Tibial nerve (tissue), 4 donors: ENCODE data around the gene LRFN3.

Experiments used
- EP300 ChIP-seq, 2 donors: sonication (generic); formaldehyde crosslinking; IDR thresholded peaks; one replicate each; pipeline ENCODE4 v1.6.1; 2017; ENCODE audit warnings: antibody characterized with exemption in 2 of 2, mild to moderate bottlenecking in 1 of 2
- POLR2A ChIP-seq, 2 donors: fragments of 450-650 bp; IDR thresholded peaks; one replicate each; pipeline ENCODE4 v1.6.1; 2017; ENCODE audit warnings: antibody characterized with exemption in 2 of 2, mild to moderate bottlenecking in 2 of 2, moderate library complexity in 2 of 2
- TF ChIP-seq, protein P1 (sequence below), 5 experiments: fragments of 200-600 bp in 3 of 5; fragments of 450-650 bp in 2 of 5; sonication (generic) in 3 of 5; IDR thresholded peaks; one replicate each; pipeline ENCODE4 v1.5.1; 2016 to 2019; ENCODE audit warnings: antibody characterized with exemption in 5 of 5, mild to moderate bottlenecking in 3 of 5, moderate library complexity in 2 of 5

DNA sequence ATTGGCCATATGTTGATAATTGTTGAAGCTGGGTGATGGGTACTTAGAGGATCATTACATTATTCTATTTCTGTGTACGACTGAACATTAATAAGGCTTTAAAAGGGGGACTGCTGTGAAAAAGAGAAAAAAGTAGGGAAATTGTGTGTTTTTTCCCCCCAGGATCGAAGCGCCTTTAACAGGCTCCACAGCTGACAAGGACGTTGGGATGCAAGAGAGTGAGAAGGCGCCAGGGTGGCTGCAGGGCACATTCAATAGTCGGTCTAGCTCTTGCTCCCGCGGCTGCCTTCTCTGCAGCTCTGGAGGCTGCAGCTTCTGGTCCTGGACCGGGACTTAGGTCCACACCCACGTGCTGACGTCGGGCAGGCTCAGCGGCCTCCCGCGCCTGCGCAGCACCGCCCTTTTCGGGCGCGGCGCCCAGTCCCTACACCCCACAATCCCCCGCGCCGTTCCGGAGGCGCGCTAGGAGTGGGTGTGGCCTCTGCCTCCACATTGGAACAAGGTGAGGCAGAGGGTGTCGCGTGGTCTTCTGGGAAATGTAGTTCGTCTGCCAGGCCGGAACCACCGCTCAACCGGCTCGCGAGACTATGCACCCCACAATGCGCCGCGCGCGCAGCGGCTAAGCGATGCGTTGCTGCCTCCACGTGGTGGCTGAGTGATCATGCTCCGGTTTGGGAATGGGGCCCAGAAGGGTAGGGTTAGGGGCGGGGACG, 4.9 kb upstream of the LRFN3 start:
- TF ChIP-seq POLR2A (IDR thresholded peaks at IDR 0.05) (peak; percentile 83 to 94), EP300 (IDR thresholded peaks at IDR 0.05) (peak; percentile 95 to 100)
- TF ChIP-seq, protein P1, sequence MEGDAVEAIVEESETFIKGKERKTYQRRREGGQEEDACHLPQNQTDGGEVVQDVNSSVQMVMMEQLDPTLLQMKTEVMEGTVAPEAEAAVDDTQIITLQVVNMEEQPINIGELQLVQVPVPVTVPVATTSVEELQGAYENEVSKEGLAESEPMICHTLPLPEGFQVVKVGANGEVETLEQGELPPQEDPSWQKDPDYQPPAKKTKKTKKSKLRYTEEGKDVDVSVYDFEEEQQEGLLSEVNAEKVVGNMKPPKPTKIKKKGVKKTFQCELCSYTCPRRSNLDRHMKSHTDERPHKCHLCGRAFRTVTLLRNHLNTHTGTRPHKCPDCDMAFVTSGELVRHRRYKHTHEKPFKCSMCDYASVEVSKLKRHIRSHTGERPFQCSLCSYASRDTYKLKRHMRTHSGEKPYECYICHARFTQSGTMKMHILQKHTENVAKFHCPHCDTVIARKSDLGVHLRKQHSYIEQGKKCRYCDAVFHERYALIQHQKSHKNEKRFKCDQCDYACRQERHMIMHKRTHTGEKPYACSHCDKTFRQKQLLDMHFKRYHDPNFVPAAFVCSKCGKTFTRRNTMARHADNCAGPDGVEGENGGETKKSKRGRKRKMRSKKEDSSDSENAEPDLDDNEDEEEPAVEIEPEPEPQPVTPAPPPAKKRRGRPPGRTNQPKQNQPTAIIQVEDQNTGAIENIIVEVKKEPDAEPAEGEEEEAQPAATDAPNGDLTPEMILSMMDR (IDR thresholded peaks at IDR 0.05), result peak; percentile 82 to 99 (median 92)
